ENCODE measurements around the gene APOM.
A peak's percentile ranks its signal among the peaks of the same experiment; 100 is the strongest.

APOM gene

GRCh38 chr6:31619805-31620585 is 35.7 kb upstream of the APOM start (continued):
- TF ChIP-seq ZBTB10 (tag by site-specific recombination; IDR thresholded peaks at IDR 0.05) (no peak), CTCF (tag by site-specific recombination; IDR thresholded peaks at IDR 0.05) (no peak), ZNF645 (tag by site-specific recombination; IDR thresholded peaks at IDR 0.05) (no peak), SP7 (tag by site-specific recombination; IDR thresholded peaks at IDR 0.05) (peak; percentile 62), SCRT2 (tag by site-specific recombination; IDR thresholded peaks at IDR 0.05) (no peak), ZNF777 (tag by site-specific recombination; IDR thresholded peaks at IDR 0.05; ENCODE audit: borderline replicate concordance) (no peak; the same call in 1 of the 2 replicates), RBAK (tag by site-specific recombination; IDR thresholded peaks at IDR 0.05) (no peak), KLF10 (tag by site-specific recombination; IDR thresholded peaks at IDR 0.05) (peak; percentile 99), ZSCAN18 (tag by site-specific recombination; IDR thresholded peaks at IDR 0.05) (no peak), ZEB2 (tag by site-specific recombination; IDR thresholded peaks at IDR 0.05) (peak; percentile 83), AEBP2 (tag by site-specific recombination; IDR thresholded peaks at IDR 0.05; ENCODE audit: borderline replicate concordance) (no peak), ZNF184 (tag by site-specific recombination; IDR thresholded peaks at IDR 0.05) (no peak), ZNF341 (tag by site-specific recombination; IDR thresholded peaks at IDR 0.05; ENCODE audit: low read depth) (no peak), ZSCAN5A (tag by site-specific recombination; IDR thresholded peaks at IDR 0.05) (no peak), ZBTB21 (tag by site-specific recombination; IDR thresholded peaks at IDR 0.05) (peak; percentile 95), ZBTB20 (tag by site-specific recombination; IDR thresholded peaks at IDR 0.05) (peak; percentile 69), PBX3 (CRISPR knock-in tag; IDR thresholded peaks at IDR 0.05) (no peak; the same call in 1 of the 2 replicates), ZNF266 (tag by site-specific recombination; IDR thresholded peaks at IDR 0.05; ENCODE audit: low read depth) (no peak), ELK4 (IDR thresholded peaks at IDR 0.05; ENCODE audit: borderline replicate concordance, low read depth, low read length) (no peak), ZNF623 (tag by site-specific recombination; IDR thresholded peaks at IDR 0.05) (no peak), ZNF366 (tag by site-specific recombination; conservative IDR thresholded peaks at IDR 0.05) (peak; percentile 96), ZNF239 (tag by site-specific recombination; IDR thresholded peaks at IDR 0.05) (peak; percentile 18; the same call in 1 of the 2 replicates), ZNF140 (tag by site-specific recombination; IDR thresholded peaks at IDR 0.05) (no peak), ZNF654 (tag by site-specific recombination; IDR thresholded peaks at IDR 0.05; ENCODE audit: low read depth) (no peak), ZNF24 (tag by site-specific recombination; IDR thresholded peaks at IDR 0.05) (peak; percentile 91), ZNF214 (tag by site-specific recombination; IDR thresholded peaks at IDR 0.05; ENCODE audit: borderline replicate concordance) (no peak), ZNF169 (tag by site-specific recombination; IDR thresholded peaks at IDR 0.05) (no peak)

All from HEK293 (cell line).